Activated naive CD8-positive, alpha-beta T cell treated with anti-CD3 and anti-CD28 coated beads, Interleukin-2, amount 10 ng/mL, durations not matched to agents 7 days and 5 days (primary cell): ENCODE measurements around the gene USP32. TPM values are rescaled to one million over a fixed set of nuclear protein-coding genes. Genes with fewer than 3 reads are reported as not detected.
"Not testable (repeated sequence)": the region's sequence is repeated elsewhere in the genome, so short reads cannot be mapped to it uniquely, and the experiment has no call there.

ENCODE experiments used
- ATAC-seq: fragments of 150-1000 bp; cut with Tn5 transposase; one replicate; pipeline ENCODE4 v1.10.0; 2021; ENCODE audit warnings: low read depth, moderate library complexity
- POLR2A ChIA-PET: fragments of 350-600 bp; sonication (Branson Sonifier 250); formaldehyde crosslinking; loops from one replicate; lab custom pipeline; 2021; ENCODE audit warnings: antibody characterized with exemption; lab: Charles Lee
- DNase-seq: peaks from one replicate; pipeline ENCODE4 v3.0.0; 2021
- H3K27ac Mint-ChIP-seq: one replicate; pipeline ENCODE4 v1.8.0; 2022; ENCODE audit warnings: mild to moderate bottlenecking, mixed read lengths
- H3K27me3 Mint-ChIP-seq: one replicate; pipeline ENCODE4 v1.8.0; 2022; ENCODE audit warnings: mild to moderate bottlenecking, moderate library complexity, mixed read lengths
- H3K36me3 Mint-ChIP-seq: one replicate; pipeline ENCODE4 v1.8.0; 2021; ENCODE audit warnings: mild to moderate bottlenecking, mixed read lengths
- H3K4me1 Mint-ChIP-seq: one replicate; pipeline ENCODE4 v1.8.0; 2021; ENCODE audit warnings: mixed read lengths
- H3K4me3 Mint-ChIP-seq: one replicate; pipeline ENCODE4 v1.8.0; 2022; ENCODE audit warnings: mild to moderate bottlenecking, moderate library complexity, mixed read lengths
- H3K9me3 Mint-ChIP-seq: one replicate; pipeline ENCODE4 v1.8.0; 2021; ENCODE audit warnings: mixed read lengths
- total RNA-seq, 2 experiments: library from RNA; stranded (reverse); gene quantifications; one replicate each; pipeline ENCODE4 v1.2.3, GENCODE V29; 2021

Gene USP32
- total RNA-seq, 2 experiments from 2014 or later: 37.0 to 38.5 TPM

- Mint-ChIP-seq H3K4me3 (peak within 1 kb of the TSS; percentile 78), H3K4me1 (peaks cover 7% of the 10 kb centered on the region), H3K27me3 (peaks cover 3% of the 10 kb centered on the region), H3K27ac (peak within 1 kb of the TSS; percentile 84), H3K9me3 (peaks cover 3% of the 10 kb centered on the region), H3K36me3 (no peaks in the 10 kb centered on the region)
- ATAC-seq: no peak
- no peak for DNase-seq
- POLR2A ChIA-PET: interaction anchor here (0.6 kb wide), 1 partner anchor 93 kb away, joined by 4 read pairs; no protein-coding TSS in a partner anchor
These were observed 30.3 kb upstream of the USP32 start, which contains the start of gene CHCT1 for GRCh38 chr17:60422162-60422665. CHCT1 (plus strand) TSS chr17:60422489; CDS start chr17:60422593, 104 bp downstream.

DNA sequence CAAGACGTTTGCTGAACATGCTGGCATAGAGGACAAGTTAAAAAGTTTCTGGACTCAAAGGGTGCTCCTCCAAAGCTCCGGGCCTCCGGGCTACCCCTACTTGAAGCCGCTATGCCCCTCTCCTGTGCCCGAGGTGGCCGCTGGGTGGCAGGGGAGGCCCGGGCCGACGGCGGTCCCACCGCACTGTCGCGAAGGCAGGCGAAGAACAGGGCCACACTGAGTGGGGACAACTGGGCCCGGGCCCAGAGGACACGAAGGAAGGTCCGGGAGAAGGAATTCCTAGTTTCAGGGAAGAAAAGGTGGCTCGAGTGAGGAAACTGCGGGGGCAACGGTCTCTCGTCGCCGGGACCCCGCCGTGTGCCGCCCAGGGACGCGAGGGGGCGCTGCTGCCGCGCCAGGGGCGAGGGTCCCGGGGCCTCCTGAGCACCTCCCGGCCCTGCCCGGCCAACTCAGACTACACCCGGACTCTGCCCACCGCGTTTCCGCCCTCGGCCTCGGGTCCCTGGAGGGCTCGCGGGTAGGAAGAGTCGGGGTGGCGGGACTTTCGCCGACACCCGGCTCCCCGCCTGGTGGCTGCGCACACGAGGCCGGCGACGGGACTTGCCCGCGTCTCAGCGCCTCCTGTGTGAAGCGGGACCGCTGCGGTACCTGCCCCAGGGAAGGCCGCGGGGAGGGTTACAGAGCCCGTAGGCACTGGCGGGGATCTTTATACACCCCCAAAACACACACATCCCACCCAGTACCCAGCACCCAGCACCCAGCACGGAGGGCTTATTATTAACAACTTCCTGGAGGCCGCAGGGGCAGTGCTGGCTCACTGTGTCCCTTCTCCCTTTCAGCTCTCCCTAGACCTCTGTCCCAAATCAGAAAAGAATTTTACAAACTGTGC lies 29.6 kb upstream of the USP32 start:
- Mint-ChIP-seq H3K4me3 (peak overlapping the region; percentile 78), H3K9me3 (peaks cover 3% of the 10 kb centered on the region), H3K27ac (peak overlapping the region; percentile 84), H3K27me3 (peaks cover 3% of the 10 kb centered on the region), H3K4me1 (peaks cover 7% of the 10 kb centered on the region), H3K36me3 (no peaks in the 10 kb centered on the region)
- peak; percentile 99 for ATAC-seq
- DNase-seq: peak; percentile 85
- POLR2A ChIA-PET: interaction anchor here (0.6 kb wide), 1 partner anchor 94 kb away, joined by 4 read pairs; no protein-coding TSS in a partner anchor

DNA sequence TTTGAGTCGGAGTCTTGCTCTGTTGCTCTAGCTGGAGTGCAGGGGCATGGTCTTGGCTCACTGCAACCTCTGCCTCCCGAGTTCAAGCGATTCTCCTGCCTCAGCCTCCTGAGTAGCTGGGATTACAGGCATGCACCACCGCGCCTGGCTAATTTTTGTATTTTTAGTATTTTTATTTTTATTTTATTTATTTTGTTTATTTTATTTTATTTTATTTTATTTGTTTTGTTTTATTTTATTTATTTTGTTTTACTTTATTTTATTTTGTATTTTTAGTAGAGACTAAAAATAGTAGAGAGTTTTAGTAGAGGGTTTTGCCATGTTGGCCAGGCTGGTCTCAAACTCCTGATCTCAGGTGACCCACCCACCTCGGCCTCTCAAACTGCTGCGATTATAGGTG lies 27.9 kb upstream of the USP32 start:
- H3K4me1 Mint-ChIP-seq, H3K27me3 Mint-ChIP-seq, H3K27ac Mint-ChIP-seq, ATAC-seq, H3K36me3 Mint-ChIP-seq, POLR2A ChIA-PET, DNase-seq, H3K4me3 Mint-ChIP-seq, H3K9me3 Mint-ChIP-seq: not testable (repeated sequence)

DNA sequence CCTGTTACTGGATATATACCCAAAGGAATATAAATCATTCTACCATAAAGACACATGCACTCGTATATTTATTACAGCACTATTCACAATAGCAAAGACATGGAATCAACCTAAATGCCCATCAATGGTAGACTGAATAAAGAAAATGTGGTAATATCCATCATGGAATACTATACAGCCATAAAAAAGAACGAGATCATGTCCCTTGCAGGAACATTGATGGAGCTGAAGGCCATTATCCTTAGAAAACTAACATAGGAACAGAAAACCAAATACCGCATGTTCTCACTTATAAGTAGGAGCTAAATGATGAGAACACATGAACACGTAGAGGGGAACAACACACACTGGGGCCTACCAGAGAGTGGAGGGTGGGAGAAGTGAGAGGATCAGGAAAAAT lies 27.1 kb upstream of the USP32 start:
- DNase-seq, ATAC-seq, H3K4me3 Mint-ChIP-seq, H3K27ac Mint-ChIP-seq, H3K27me3 Mint-ChIP-seq, POLR2A ChIA-PET, H3K4me1 Mint-ChIP-seq, H3K9me3 Mint-ChIP-seq, H3K36me3 Mint-ChIP-seq: not testable (repeated sequence)

DNA sequence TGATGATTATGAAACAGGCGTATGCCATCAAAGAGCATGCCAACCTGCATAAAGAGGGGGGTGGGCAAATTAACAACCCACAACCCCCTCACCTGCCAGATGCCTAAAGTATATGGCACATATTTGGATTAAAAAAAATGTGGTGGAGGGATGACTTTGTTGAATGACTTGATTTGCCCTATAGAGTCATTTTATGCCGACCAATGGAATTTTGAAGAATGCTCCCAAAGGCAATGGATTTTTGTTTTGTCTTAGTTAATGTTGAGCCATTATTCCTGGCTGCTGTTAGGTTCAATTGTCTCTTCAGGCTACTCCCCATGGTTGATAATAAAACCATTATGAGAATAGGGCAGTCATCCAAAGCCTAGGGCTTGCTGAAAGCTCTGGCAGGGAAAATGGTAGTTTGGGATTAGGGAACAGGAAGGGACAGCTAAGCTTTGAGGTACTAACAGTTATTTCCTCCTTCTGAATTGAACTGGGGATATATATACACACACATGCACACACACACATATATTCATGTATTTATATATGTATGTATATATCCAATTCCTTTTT lies 24.5 kb upstream of the USP32 start:
- H3K9me3 Mint-ChIP-seq: peaks cover 3% of the 10 kb centered on the region
- no peak for ATAC-seq
- no peak overlapping the region for H3K4me3 Mint-ChIP-seq
- no peaks in the 10 kb centered on the region for H3K36me3 Mint-ChIP-seq
- DNase-seq: no peak
- no peak overlapping the region for H3K27ac Mint-ChIP-seq
- POLR2A ChIA-PET: no interaction called here
- peaks cover 5% of the 10 kb centered on the region for H3K4me1 Mint-ChIP-seq
- H3K27me3 Mint-ChIP-seq: peaks cover 11% of the 10 kb centered on the region

- Mint-ChIP-seq H3K36me3 (no peaks in the 10 kb centered on the region), H3K27me3 (peaks cover 11% of the 10 kb centered on the region), H3K4me3 (no peak overlapping the region), H3K9me3 (peaks cover 3% of the 10 kb centered on the region), H3K27ac (no peak overlapping the region), H3K4me1 (no peaks in the 10 kb centered on the region)
- POLR2A ChIA-PET: no interaction called here
- ATAC-seq: no peak
- DNase-seq: no peak
These were observed 23.2 kb upstream of the USP32 start for GRCh38 chr17:60415146-60415545.

DNA sequence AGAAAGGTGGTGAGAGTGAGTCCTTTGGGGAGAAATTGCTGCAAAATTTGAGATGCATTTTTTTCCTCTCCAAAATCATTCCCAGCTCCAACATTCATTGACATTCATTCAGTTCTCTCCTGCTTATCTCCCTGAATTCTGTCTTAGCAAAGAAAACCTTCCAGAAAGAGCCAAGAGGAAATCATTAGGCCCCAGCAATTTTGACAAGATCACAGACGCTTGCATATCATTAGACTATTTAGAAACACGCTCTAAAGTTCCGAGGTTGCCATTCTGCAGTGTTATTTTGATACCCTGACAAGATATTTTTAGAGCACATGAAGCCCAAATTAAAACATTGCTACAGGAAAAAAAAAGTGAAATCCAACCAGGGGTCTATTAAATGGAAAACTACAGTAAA lies 20.8 kb upstream of the USP32 start:
- H3K4me3 Mint-ChIP-seq: no peak overlapping the region
- no peaks in the 10 kb centered on the region for H3K4me1 Mint-ChIP-seq
- DNase-seq (no peak), ATAC-seq (no peak)
- H3K27me3 Mint-ChIP-seq: peaks cover 10% of the 10 kb centered on the region
- no peaks in the 10 kb centered on the region for H3K36me3 Mint-ChIP-seq
- no peaks in the 10 kb centered on the region for H3K9me3 Mint-ChIP-seq
- no peak overlapping the region for H3K27ac Mint-ChIP-seq
- POLR2A ChIA-PET: no interaction called here

GRCh38 chr17:60410001-60410400 lies 18.1 kb upstream of the USP32 start:
- no peak overlapping the region for H3K4me3 Mint-ChIP-seq
- no peak for ATAC-seq
- H3K9me3 Mint-ChIP-seq: no peaks in the 10 kb centered on the region
- H3K27ac Mint-ChIP-seq: no peak overlapping the region
- H3K27me3 Mint-ChIP-seq: peaks cover 14% of the 10 kb centered on the region
- POLR2A ChIA-PET: interaction anchor here (0.5 kb wide), 1 partner anchor 20 kb away, joined by 4 read pairs; no protein-coding TSS in a partner anchor
- no peak for DNase-seq
- H3K4me1 Mint-ChIP-seq: no peaks in the 10 kb centered on the region
- no peaks in the 10 kb centered on the region for H3K36me3 Mint-ChIP-seq

DNA sequence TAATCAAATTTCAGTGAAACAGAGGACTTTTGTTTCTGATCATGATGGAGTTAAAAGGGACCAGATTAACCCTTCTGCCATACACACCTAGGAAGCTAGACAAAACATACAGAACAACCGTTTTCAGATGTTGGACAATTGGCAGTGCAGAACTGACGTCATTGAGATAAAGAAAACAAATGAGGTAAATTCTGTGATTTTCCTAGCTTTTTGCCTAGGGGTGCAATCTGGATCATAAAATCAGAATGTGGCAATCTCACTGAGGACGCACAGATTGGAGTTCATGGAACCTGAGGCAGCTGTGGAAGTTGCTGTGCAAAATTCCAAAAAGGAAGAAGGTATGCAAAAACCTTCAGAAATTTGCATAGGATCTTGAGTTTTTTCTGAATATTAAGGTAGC lies 15.0 kb upstream of the USP32 start:
- H3K36me3 Mint-ChIP-seq: no peaks in the 10 kb centered on the region
- POLR2A ChIA-PET: no interaction called here
- H3K27ac Mint-ChIP-seq: no peak overlapping the region
- H3K9me3 Mint-ChIP-seq: no peaks in the 10 kb centered on the region
- peaks cover 12% of the 10 kb centered on the region for H3K27me3 Mint-ChIP-seq
- H3K4me3 Mint-ChIP-seq: no peak overlapping the region
- H3K4me1 Mint-ChIP-seq: peaks cover 7% of the 10 kb centered on the region
- ATAC-seq (no peak), DNase-seq (no peak)

GRCh38 chr17:60403962-60404361 lies 12.0 kb upstream of the USP32 start:
- ATAC-seq (no peak), DNase-seq (no peak)
- POLR2A ChIA-PET: no interaction called here
- peaks cover 10% of the 10 kb centered on the region for H3K27me3 Mint-ChIP-seq
- peaks cover 17% of the 10 kb centered on the region for H3K4me1 Mint-ChIP-seq
- peaks cover 1% of the 10 kb centered on the region for H3K9me3 Mint-ChIP-seq
- H3K27ac Mint-ChIP-seq: no peak overlapping the region
- H3K4me3 Mint-ChIP-seq: no peak overlapping the region
- H3K36me3 Mint-ChIP-seq: peaks cover 2% of the 10 kb centered on the region

GRCh38 chr17:60403523-60403810 lies 11.5 kb upstream of the USP32 start:
- Mint-ChIP-seq H3K27me3 (peaks cover 10% of the 10 kb centered on the region), H3K36me3 (peaks cover 4% of the 10 kb centered on the region), H3K9me3 (peaks cover 1% of the 10 kb centered on the region), H3K27ac (no peak overlapping the region), H3K4me1 (peaks cover 19% of the 10 kb centered on the region), H3K4me3 (no peak overlapping the region)
- POLR2A ChIA-PET: no interaction called here
- no peak for ATAC-seq
- DNase-seq: no peak

DNA sequence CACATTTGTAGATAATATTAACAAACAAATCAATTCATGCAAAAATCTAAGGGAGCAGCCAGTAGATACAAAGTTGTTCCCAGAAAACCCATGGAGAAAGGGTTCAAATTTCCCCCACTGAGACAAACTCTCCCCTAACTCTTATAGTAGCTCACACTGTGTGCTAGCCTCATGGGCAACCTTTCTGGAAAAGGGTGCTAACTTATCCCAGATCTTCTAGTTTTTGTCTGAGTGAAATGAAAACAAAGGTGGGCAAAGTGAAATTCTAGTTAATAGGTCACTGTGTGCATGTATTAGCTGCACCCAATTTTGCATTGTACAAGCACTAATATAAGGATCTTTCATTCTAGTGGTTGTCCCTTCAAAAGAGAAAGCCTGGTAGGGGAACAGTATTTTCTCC lies 9.9 kb upstream of the USP32 start:
- POLR2A ChIA-PET: interaction anchor here (1.4 kb wide), 1 partner anchor 10 kb away, joined by 6 read pairs; the partner anchor contains the start of gene USP32
- H3K36me3 Mint-ChIP-seq: peaks cover 4% of the 10 kb centered on the region
- H3K27me3 Mint-ChIP-seq: peaks cover 4% of the 10 kb centered on the region
- H3K4me1 Mint-ChIP-seq: peaks cover 29% of the 10 kb centered on the region
- H3K4me3 Mint-ChIP-seq: no peak overlapping the region
- DNase-seq: no peak
- ATAC-seq: no peak
- H3K27ac Mint-ChIP-seq: no peak overlapping the region
- H3K9me3 Mint-ChIP-seq: peaks cover 1% of the 10 kb centered on the region

- peak overlapping the region; percentile 77 for H3K4me3 Mint-ChIP-seq
- DNase-seq (no peak), ATAC-seq (peak; percentile 78)
- POLR2A ChIA-PET: interaction anchor here (0.5 to 1.5 kb wide), 3 partner anchors 122 to 201 kb away, joined by 3 to 5 read pairs (median 3); partner anchors contain the start of gene PPM1D
- peaks cover 38% of the 10 kb centered on the region for H3K4me1 Mint-ChIP-seq
- peaks cover 1% of the 10 kb centered on the region for H3K9me3 Mint-ChIP-seq
- H3K27me3 Mint-ChIP-seq: no peaks in the 10 kb centered on the region
- H3K36me3 Mint-ChIP-seq: peaks cover 10% of the 10 kb centered on the region
- H3K27ac Mint-ChIP-seq: peak overlapping the region; percentile 90
These were observed 6.5 kb upstream of the USP32 start for GRCh38 chr17:60398227-60398959.
